ENCODE results near the gene NEK6.

The NEK6 gene

DNA sequence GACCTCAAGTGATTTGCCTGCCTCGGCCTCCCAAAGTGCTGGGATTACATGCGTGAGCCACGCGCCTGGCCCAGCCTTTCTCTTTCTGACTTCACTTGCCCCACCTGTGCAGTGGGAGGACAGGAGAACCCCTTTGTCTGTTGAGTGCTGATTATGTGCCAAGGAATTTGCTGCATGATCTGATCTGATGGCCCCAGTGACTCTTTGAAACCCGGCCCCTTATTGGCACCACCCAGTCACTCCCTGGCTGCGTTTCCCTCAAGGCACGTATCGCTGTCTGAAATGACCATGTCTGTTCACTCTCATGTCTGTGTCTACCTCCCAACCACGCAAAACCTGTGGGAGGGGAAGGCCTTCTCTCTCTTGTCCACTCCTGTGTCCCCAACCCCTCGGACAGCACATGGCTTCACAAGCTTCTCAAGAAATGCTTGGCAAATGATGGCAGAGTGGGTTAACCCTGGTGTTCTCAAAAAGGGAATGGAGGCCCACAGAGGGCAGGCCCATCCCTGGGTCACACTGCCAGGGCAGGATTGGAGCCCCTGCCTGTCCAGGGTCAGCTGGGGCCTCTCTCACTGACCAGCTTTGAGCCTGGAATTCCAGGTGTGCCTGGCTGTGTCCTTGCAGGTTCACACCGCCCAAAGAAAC lies 21.9 kb downstream of the NEK6 start:
- DNase-seq = no peak
- Histone ChIP-seq H3K27ac (peak overlapping the region; percentile 88), H3K27me3 (replicated peaks) (no peaks in the 10 kb centered on the region), H3K4me3 (ENCODE audit: low read depth, low read length) (no peak overlapping the region), H3K36me3 (replicated peaks) (peaks cover 4% of the 10 kb centered on the region)
- TF ChIP-seq CTCF (IDR thresholded peaks at IDR 0.05; ENCODE audit: low read depth, low read length, missing control alignments) = no peak
- in situ Hi-C loops (cut with HindIII; ENCODE audit: low pct_ligation_motif_present, low sequenced_read_pairs) = no loop called here

DNA sequence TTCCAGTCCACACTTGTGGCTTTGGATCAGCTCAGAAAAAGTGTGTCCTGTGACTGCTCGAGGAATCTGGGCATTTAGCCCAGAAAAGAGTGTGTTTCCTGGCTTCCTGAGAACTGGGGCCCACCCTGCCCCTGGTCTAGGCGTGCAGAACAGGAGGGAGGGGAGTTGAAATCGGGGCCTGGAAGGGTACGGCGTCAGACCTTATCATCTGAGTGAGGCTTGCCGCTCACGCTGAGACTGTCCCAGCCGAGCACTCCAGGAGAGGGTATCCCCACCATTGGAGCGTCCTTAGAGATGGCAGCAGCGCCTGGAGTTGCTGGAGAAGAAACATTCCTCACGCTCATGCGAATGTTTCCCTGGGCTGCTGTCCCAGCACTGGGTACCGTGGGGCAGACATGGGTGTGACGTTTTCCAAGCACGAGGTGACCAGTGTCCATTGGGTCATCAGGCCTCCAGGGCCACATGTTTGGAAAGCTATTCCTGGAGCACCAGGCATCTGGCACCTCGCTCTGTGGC lies 22.5 kb downstream of the NEK6 start:
- no peaks in the 10 kb centered on the region for H3K27me3 ChIP-seq (replicated peaks)
- DNase-seq = peak; percentile 89
- TF ChIP-seq CTCF (IDR thresholded peaks at IDR 0.05; ENCODE audit: low read depth, low read length, missing control alignments) = no peak
- in situ Hi-C loops (cut with HindIII; ENCODE audit: low pct_ligation_motif_present, low sequenced_read_pairs) = no loop called here
- no peak overlapping the region for H3K4me3 ChIP-seq (ENCODE audit: low read depth, low read length)
- H3K36me3 ChIP-seq (replicated peaks) = peaks cover 4% of the 10 kb centered on the region
- peak overlapping the region; percentile 88 for H3K27ac ChIP-seq

DNA sequence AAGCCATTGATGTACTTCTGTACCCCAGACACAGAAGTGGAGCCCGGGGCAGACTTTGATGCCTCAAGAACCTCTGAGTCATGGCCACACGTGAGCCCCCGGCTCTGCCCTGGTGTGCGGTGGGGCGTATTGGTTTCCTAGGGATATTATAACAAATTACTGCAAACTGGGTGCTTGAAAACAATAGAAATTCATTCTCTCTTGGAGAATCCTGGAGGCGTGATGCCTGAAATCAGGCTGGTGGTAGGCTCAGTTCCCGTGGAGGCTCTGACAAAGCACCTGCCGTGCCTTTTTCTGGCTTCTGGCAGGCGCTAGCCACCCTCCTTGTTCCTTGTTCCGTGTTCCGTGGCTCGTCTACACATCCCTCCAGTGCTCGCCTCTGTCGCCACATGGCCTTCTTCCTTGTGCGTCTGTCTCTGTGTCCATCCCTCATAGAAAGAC lies 24.2 kb downstream of the NEK6 start:
- peaks cover 7% of the 10 kb centered on the region for H3K36me3 ChIP-seq (replicated peaks)
- no peak for DNase-seq
- TF ChIP-seq CTCF (IDR thresholded peaks at IDR 0.05; ENCODE audit: low read depth, low read length, missing control alignments) = no peak
- in situ Hi-C loops (cut with HindIII; ENCODE audit: low pct_ligation_motif_present, low sequenced_read_pairs) = no loop called here
- no peak overlapping the region for H3K4me3 ChIP-seq (ENCODE audit: low read depth, low read length)
- peak overlapping the region; percentile 88 for H3K27ac ChIP-seq
- no peaks in the 10 kb centered on the region for H3K27me3 ChIP-seq (replicated peaks)

- no peak for TF ChIP-seq CTCF (IDR thresholded peaks at IDR 0.05; ENCODE audit: low read depth, low read length, missing control alignments)
- peak; percentile 63 for DNase-seq
- H3K27me3 ChIP-seq (replicated peaks) = no peaks in the 10 kb centered on the region
- in situ Hi-C loops (cut with HindIII; ENCODE audit: low pct_ligation_motif_present, low sequenced_read_pairs) = no loop called here
- H3K27ac ChIP-seq = peak overlapping the region; percentile 88
- no peak overlapping the region for H3K4me3 ChIP-seq (ENCODE audit: low read depth, low read length)
- H3K36me3 ChIP-seq (replicated peaks) = peaks cover 7% of the 10 kb centered on the region
Observed at GRCh38 chr9:124282442-124283227, 24.9 kb downstream of the NEK6 start.

GRCh38 chr9:124283228-124283814 lies 25.6 kb downstream of the NEK6 start:
- in situ Hi-C loops (cut with HindIII; ENCODE audit: low pct_ligation_motif_present, low sequenced_read_pairs) = no loop called here
- H3K36me3 ChIP-seq (replicated peaks) = peaks cover 3% of the 10 kb centered on the region
- no peak overlapping the region for H3K4me3 ChIP-seq (ENCODE audit: low read depth, low read length)
- H3K27me3 ChIP-seq (replicated peaks) = no peaks in the 10 kb centered on the region
- no peak for DNase-seq
- H3K27ac ChIP-seq = peak overlapping the region; percentile 88
- no peak for TF ChIP-seq CTCF (IDR thresholded peaks at IDR 0.05; ENCODE audit: low read depth, low read length, missing control alignments)

Measured in brain microvascular endothelial cell (primary cell).